Gastrocnemius medialis (tissue), 4 donors: Measurements from ENCODE around the gene SPRYD4.

Source experiments
- POLR2A ChIP-seq, 2 donors: fragments of 450-650 bp; IDR thresholded peaks; one replicate each; pipeline ENCODE4 v1.6.1; 2017; ENCODE audit warnings: antibody characterized with exemption in 2 of 2, mild to moderate bottlenecking in 2 of 2, moderate library complexity in 2 of 2
- TF ChIP-seq, protein P1 (sequence below), 5 experiments: fragments of 450-650 bp in 3 of 5; fragments of 200-600 bp in 2 of 5; sonication (generic) in 2 of 5; IDR thresholded peaks in 4 of 5; conservative IDR thresholded peaks in 1 of 5; 1 replicate in 4 of 5; 2 replicates in 1 of 5; pipeline ENCODE4 v1.5.1; 2016 to 2019; ENCODE audit warnings: antibody characterized with exemption in 5 of 5, mild to moderate bottlenecking in 3 of 5, moderate library complexity in 3 of 5

DNA sequence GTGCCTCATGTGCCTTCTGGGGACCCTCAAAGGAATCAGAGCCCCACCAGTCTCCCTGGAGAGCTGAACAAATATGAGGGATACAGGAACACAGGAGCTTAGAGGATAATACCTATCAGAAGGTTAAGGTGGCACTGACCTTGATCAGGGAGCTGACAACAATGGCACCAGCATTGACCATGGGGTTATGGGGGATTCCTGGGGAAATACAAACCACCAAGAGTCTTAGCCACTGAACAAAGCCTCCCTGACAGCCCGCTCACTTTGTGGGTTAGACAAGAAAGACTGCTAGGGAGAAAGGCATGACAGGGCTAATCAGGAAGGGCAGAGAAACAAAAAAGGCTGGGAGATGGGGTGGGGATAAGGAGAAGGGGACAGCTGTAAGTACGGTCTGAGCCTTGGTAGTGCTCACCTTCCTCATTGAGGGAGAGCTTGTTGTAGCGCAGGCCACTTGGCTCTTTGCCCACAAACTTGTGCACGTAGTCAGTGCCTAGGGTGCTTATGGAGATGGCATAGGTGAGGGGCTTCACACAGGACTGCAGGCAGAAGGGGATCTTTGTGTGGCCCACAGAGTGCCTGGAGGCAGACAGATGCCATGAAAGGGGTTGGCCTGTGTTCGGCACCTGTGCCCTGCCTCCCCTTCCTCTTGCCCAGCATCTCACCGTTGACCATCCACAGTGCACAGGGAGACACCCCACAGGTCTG, 9.3 kb downstream of the SPRYD4 start:
- TF ChIP-seq, protein P1, sequence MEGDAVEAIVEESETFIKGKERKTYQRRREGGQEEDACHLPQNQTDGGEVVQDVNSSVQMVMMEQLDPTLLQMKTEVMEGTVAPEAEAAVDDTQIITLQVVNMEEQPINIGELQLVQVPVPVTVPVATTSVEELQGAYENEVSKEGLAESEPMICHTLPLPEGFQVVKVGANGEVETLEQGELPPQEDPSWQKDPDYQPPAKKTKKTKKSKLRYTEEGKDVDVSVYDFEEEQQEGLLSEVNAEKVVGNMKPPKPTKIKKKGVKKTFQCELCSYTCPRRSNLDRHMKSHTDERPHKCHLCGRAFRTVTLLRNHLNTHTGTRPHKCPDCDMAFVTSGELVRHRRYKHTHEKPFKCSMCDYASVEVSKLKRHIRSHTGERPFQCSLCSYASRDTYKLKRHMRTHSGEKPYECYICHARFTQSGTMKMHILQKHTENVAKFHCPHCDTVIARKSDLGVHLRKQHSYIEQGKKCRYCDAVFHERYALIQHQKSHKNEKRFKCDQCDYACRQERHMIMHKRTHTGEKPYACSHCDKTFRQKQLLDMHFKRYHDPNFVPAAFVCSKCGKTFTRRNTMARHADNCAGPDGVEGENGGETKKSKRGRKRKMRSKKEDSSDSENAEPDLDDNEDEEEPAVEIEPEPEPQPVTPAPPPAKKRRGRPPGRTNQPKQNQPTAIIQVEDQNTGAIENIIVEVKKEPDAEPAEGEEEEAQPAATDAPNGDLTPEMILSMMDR (IDR thresholded peaks at IDR 0.05 in 4 of 5, conservative IDR thresholded peaks at IDR 0.05 in 1 of 5), result no peak
- no peak for TF ChIP-seq POLR2A (IDR thresholded peaks at IDR 0.05)
